HG03159 (cell line): ENCODE results near the gene SBSN.

Experiments used
- ATAC-seq: cut with Tn5 transposase; IDR thresholded peaks from one replicate; pipeline ENCODE4 v1.9.1; 2021; ENCODE audit warnings: mild to moderate bottlenecking, moderate library complexity; ENCODE audit not compliant: unreplicated experiment

SBSN gene

GRCh38 chr19:35533201-35533821, 5.2 kb upstream of the SBSN start, which contains the start of gene GAPDHS:
Gene GAPDHS (plus strand): TSS chr19:35533456. CDS start chr19:35533528, 72 bp downstream.
- no peak for ATAC-seq

- no peak for ATAC-seq
These were observed 3.2 kb upstream of the SBSN start for GRCh38 chr19:35531291-35531690.

DNA sequence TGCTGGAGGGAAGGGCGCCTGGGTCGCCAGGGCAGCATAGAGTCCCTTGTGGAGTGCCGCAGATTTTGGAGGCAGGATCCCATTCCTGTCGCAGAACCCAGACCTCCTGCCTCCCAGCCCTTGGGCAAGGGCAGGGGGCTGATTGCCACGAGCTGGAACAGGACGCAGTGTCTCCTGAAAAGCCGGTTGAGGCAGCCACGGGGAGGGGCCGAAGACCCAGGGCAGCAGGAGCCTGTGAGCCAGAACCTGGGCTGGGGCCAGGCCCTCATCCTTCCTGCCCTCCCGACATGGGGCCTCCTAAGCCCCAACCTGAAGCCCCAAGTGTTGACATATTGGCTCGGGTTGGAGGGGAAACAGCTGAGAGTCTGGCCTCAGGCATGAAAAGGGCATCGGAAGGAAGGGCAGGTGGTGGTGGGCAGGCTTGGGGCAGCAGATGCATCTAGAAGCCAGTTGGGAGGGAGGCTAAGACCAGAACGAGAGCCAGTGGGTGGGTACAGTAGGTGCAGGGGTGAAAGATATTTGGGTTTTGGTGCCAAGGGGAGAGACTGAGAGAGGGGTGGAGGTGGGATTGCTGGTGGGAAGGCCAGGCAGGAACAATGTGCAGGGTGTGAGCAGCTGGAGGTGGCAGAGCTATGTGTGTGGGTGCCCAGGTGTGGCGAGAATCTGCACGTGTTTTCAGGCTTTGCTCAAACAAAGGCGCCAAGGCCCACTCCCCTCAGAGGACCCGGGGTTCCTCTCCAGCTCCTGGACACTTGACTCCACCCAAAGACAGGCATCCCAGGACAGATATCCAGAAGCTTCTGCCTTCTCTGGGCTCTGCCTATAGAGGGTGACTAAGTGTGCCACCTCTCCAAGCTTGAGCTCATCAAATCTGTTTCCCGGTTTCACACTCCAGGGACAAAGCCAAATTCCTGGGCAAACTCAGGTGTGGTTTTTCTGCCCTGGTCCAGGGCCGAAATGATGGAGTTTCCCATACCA, 1.4 kb upstream of the SBSN start:
- ATAC-seq: no peak

DNA sequence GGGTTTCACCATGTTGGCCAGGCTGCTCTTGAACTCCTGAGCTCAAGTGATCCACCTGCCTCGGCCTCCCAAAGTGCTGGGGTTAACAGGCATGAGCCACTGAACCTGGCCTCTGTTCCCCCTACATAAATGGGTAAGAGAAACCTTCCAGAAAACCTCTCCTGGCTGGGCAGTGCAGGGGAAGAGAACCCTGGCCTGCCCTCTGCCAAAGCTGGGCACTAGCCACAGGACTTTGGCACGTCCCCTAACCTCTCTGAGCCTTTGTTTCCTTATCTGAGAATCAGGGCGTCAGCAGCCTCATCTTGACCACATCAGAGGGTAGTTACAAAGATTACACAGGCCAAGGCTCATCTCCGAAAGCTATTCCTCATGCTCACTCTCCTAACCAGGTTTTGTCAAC, 2.2 kb downstream of the SBSN start:
- ATAC-seq: no peak

GRCh38 chr19:35524181-35524837, 3.8 kb downstream of the SBSN start:
- ATAC-seq: no peak

DNA sequence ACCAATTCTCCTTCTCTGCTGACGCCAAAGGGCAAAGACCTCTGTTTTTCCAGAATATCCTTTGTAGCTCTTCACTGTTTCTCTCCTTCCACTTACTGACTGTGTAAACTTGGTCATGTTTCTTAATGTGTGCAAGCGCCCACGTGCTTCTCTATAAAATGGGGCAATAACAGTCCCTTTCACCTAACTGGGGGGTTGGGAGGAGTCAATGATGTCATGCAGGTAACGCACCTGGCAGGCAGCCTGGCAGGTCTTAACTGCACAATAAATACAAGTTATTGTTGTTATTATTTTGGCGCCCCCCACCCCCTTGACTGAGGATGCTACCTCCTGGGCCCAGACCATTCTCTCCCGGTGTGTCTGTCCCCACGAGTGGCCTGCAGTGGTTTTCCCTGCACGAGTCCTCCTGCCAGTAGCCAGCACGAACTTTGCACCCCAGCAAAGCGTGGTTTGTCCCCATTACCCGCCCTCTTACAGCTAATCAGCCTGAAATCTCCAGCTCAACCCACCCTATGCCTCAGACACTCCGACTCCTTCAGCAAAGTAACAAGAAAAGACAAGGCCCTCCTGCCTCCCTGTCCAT, 5.3 kb downstream of the SBSN start:
- ATAC-seq: no peak

DNA sequence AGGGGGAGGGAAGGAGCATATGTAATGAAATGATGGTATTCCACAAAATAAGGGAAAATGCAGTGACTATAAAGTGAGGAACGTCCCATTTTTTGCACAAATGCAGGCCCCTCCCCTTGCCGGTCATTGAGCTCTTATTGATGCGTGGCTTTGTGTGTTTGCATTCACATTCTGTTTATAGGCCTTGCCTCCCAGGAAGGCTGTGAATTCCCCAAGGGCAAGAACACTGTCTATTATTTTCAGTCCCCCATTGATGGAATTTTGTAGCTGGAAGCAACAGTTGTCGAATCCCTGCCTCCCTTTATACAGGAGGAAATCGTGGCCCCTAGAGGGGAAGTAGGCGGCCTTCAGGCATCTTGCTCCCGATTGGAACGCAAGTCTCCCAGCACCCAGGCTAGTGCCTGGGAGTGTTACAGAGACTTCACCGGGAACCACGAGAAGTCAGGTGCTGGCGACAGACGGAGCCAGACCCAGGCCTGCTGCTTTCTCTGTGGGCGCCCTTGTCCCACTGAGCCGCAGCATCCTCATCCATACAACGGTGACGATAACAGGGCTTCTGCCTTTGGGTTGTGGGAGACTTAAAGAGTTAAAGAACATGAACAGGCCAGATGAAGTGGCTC, 6.9 kb downstream of the SBSN start:
- no peak for ATAC-seq

- no peak for ATAC-seq
These were observed 8.8 kb downstream of the SBSN start for GRCh38 chr19:35519291-35519690.

DNA sequence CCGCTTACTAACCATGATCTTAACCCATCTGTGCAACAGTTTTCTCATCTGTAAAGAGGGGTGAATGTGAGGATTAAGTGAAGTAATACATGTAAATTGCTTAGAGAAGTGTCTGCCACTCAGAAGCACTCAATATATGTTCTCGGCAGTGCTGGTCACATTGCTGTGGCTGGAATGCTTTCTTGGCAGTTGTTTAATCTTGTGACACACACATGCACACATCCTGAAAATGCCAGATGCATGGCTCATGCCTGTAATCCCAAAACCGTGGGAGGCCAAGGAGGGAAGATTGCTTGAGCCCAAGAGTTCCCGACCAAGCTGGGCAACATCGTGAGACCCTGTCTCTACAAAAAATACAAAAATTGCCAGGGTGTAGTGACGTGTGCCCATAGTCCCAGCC, 9.8 kb downstream of the SBSN start:
- no peak for ATAC-seq

GRCh38 chr19:35517342-35517741, 10.8 kb downstream of the SBSN start:
- ATAC-seq: no peak

GRCh38 chr19:35516310-35516709, 11.8 kb downstream of the SBSN start:
- no peak for ATAC-seq

- no peak for ATAC-seq
These were observed 13.8 kb downstream of the SBSN start for GRCh38 chr19:35514282-35514809.

DNA sequence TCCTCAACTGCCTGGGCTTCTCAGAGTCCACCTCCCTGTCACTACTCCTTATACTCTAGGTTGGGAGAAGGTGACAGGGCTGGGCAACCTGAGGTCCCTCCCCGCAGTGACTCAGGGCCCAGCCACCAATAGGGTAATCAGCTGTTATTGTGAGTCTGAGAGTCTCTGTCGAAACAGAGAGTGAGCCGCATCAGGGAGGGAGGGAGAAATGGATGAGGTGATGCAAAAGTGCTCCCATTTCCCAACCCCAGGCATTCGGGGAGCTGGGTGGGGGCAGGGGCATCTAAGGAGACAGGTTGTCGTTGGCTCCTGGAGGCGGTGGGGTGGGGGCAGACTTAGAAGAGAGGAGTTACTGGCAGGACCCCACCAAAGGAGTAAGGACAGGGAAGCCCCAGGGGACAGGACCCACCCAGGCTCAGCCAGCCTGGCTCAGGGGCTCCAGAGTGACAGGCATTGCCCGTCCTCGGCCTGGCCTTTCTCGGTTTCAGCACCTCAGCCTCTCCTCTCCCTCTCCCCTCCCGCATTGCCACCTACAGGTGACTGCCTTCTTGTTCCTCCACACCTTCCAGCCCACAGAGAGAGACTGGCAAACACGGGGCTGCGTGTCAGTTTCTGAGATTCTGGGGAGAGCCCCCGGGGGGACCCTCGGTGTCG, 14.4 kb downstream of the SBSN start, which contains the start of gene DMKN:
DMKN (minus strand) TSS at position 22 of the 654 bp plus-strand sequence. CDS start 174 bp downstream, outside the sequence.
- no peak for ATAC-seq

GRCh38 chr19:35512831-35513627, 15.1 kb downstream of the SBSN start:
- ATAC-seq: no peak

DNA sequence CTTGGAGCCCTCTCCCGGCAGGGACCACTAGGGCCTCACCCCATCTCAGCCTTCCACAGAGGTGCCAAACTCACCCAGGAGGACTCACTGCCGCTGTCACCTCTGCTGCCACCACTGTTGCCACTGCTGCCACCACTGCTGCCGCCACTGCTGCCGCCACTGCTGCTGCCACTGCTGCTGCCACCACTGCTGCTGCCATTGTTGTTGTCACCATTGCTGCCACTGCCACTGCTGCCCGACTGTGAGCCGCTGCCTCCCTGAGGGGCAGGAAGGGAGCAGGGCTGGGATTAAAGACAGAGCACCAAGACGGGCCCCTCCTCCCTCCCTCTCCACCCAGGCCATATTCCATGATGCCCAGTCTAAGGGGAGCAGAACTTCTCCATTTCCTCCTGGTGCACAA, 16.8 kb downstream of the SBSN start:
- no peak for ATAC-seq

- ATAC-seq: no peak
These were observed 17.5 kb downstream of the SBSN start for GRCh38 chr19:35510626-35510964.

DNA sequence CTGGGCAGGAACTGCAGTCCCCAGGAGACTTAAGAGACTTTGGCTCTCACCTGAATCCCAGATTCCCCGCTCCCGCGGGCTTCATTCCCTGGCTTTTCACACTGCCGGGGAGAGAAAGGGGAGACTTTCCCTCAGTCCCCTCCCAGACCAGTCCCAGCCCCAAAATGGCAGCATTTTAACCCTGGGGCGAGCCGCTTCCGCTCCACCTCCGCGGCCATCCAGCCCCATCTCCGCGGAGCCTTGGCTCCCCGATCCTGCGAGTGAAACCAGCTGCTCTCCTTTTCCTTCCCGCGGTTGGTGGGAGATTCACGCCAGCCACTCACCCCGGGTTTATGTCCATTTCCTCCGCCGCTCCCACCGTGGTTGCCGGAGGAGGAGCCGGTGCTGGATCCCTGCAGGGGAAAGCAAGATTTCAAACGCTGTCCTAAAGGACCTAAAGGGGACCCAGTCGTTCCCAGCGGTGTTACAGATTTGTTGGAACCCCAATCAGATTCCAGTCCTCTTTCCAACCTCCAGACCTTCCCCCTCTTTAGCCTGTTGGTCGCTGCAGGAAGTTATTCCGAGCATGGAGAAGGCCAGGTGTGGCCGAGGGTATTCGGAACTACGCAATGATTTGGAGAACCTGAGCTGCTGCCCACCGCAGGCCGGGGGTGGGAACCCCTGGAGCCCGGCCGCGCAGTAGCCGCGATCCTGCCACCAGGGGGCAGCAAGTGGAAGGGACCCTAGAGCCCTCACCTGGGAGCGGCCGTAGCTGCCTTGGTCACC, 18.1 kb downstream of the SBSN start:
- no peak for ATAC-seq

- no peak for ATAC-seq
These were observed 19.0 kb downstream of the SBSN start for GRCh38 chr19:35509018-35509652.
